IPS-NIHi7 (cell line): ENCODE results near the gene MARCKS.
A peak's percentile ranks its signal among the peaks of the same experiment; 100 is the strongest.

Experiments used
- DNase-seq: peaks from one replicate; pipeline ENCODE4 v3.0.0; 2012; ENCODE audit warnings: mixed read lengths; ENCODE audit errors: extremely low spot score

The MARCKS gene

DNA sequence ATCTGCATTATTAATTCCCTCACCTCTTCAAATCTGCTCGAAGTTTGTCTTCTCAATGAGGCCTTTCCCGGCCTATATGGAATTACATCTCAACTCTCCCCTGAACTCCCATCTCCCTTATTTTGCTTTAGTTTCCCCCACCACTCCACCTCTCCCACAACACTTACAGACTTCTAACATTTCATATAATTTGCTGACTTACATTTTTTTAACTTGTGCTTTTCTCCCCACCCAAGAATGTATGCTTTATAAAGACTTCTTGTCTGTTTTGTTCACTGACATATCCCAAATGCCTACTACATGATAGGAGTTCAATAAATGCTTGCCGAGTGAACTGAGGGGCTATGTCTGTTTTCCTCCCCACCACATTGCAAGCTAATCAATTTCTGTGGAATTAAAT is 3.9 kb upstream of the MARCKS start:
- no peak for DNase-seq

DNA sequence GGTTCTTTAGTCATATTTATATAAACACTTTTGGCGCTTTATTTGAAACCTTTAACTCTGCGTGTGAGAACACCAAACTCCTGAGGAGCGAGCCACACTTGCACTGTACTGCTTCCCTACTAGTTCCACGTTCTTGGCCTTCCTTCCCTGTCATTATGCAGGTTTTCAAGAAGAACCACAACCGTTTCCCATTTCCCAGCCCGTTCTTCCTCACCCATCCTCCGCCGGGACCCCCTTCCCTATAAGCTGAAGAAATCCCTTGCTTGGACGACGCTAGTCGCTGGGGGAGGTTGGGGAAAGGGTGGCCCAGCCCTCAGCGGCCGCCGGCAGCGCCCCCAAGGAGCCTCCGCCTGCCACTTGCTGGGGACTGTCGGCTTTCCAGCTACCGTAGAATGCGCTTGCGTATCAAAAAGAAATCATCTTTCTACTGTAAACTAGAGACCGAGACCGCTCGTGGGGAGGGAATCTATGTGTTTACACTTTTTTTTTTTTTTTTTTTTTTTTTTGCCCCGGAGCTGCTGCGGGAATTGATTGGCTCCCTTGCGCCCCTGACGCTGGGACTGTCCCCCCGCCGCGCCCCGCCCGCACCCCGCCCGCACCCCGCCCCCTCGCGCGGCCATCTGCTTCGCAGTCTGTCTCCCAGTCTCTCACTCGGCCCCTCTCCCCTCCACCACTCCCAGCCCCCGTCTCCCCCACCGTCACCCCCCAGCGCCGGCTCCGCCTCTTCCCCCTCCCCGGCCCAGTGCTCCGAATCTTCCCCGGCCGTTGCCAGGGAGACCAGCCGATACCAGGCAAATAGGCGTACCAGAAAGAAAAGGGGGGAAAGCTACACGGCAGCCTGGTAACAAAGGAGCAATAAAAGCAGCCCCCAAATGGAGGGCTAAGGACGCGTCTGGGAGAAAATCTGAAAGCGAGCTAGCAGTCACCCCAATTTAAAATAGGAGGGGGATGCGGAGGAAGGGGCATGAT is 2.3 kb upstream of the MARCKS start:
- DNase-seq, result peak; percentile 77

DNA sequence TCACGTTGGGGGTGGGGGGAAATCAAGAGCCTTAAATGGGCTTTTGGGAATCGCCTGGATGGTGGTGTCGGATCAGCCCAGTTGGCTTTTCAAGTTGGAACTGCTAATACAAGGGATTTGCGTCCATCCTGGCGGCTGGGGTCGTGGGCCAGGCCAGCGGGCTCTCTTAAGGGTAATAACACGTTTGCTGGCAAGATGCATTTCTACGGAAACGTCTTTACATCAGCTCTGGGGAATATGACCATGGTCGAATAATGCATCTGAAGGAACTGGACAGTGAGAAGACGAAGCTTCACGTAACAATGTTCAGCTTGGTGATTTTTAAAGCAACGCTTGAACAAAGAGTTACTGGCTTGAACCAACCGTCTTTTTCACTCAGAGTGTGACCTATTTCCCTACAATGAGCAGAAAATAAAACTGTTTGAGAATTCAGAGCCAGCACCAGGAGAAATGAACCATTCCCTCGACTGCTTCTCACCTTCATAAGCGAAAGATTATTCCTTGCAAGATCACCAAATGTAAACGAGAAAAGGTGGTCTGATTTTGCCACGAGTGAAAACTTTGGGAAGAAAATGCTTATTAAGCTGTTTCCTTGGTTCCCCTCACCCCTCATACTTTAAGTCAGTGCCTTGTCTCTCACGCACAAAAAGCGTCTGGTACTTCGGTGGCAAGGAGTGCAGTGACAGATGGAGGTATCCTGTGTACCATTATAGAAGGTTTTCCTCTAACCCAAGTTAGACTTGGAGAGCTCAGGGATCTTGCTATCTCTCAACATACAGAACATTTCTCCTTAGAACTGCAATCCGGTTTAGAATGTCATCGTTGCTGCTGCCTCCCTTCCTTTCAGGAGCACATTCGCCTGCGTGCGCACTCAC is 1.4 kb upstream of the MARCKS start:
- no peak for DNase-seq

DNA sequence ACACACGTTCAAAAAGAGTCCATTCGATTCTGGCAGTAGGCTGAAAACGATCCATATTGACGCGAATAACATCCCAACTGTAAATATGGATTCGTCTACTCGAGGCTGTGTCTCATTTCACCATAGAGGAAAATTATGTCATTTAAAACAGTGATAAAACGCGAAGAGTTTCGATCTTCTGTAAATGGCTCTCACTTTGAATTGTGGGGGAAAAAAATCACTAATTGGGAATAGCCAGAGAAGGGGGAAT is 845 bp upstream of the MARCKS start:
- no peak for DNase-seq

- DNase-seq, result peak; percentile 41
These were observed 673 bp downstream of the MARCKS start for GRCh38 chr6:113857556-113858479.

DNA sequence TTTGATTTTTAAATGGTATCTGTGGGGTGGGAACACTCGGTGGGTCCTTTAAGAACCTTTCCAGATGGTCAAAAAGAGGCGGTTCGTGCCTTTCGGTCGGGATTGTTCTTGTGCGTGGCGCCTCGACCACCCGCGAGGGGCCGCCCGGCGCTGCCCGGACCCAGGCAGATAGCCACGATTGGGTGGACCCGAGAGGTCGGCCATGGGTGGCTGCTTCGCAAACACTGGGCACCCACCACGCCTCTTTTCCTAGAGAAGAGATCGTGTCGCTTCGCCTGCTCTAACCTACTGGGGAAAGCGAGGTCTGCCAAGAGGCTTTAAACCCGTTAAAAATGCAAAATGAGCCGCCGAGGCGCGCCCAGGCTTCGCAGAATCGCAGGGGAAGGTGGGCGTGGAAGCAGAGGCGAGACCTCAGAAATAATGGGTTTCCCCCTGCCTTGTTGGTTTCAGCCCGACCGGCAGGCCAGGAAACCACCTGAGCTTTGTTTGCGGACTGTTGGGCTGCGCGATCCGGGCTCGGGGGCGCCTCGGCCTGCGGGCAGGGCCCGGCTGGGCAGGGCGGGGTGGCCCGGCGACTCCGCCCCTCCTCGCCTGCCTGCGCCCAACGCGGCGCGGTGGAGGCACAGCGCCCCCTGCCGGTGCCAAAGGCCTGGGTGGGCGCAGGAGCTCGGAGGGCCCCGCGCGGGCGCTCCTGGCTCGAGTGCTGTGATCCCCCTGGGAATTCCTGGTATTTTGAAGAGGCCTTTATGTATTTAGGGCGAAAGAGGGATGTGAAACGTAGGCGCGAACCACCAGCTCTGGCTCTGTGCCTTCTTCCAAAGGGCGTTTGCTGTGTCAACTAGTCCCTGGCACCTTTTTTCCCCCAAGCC is 1.6 kb downstream of the MARCKS start:
- DNase-seq, result peak; percentile 95

GRCh38 chr6:113859349-113860180 is 2.4 kb downstream of the MARCKS start:
- peak; percentile 15 for DNase-seq

DNA sequence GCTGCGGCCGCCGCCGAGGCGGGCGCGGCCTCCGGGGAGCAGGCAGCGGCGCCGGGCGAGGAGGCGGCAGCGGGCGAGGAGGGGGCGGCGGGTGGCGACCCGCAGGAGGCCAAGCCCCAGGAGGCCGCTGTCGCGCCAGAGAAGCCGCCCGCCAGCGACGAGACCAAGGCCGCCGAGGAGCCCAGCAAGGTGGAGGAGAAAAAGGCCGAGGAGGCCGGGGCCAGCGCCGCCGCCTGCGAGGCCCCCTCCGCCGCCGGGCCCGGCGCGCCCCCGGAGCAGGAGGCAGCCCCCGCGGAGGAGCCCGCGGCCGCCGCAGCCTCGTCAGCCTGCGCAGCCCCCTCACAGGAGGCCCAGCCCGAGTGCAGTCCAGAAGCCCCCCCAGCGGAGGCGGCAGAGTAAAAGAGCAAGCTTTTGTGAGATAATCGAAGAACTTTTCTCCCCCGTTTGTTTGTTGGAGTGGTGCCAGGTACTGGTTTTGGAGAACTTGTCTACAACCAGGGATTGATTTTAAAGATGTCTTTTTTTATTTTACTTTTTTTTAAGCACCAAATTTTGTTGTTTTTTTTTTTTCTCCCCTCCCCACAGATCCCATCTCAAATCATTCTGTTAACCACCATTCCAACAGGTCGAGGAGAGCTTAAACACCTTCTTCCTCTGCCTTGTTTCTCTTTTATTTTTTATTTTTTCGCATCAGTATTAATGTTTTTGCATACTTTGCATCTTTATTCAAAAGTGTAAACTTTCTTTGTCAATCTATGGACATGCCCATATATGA is 3.2 kb downstream of the MARCKS start:
- no peak for DNase-seq

- no peak for DNase-seq
These were observed 5.0 kb downstream of the MARCKS start for GRCh38 chr6:113862112-113862511.

- no peak for DNase-seq
These were observed 13.8 kb downstream of the MARCKS start for GRCh38 chr6:113870917-113871316.

DNA sequence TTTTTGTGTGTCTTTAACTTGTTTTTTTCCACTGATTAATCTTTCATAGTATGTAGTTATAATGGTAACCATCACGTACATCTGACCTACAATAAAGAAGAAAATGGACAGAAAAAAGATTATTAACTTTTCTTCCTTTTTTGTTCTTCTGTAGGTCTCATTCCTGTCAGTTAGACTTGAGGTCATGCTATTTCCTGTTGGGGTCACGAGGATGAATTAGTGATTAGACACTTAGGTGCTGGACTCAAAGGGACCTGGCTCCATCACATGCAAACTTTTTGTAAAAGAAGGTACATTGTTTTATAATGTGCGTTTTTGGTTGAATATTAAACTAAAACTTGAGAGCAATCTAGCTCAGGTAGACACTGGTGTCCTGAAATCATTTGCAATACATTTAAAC is 14.8 kb downstream of the MARCKS start:
- no peak for DNase-seq

- DNase-seq, result no peak
These were observed 16.0 kb downstream of the MARCKS start for GRCh38 chr6:113873043-113873667.

GRCh38 chr6:113875470-113875869 is 18.3 kb downstream of the MARCKS start:
- no peak for DNase-seq

DNA sequence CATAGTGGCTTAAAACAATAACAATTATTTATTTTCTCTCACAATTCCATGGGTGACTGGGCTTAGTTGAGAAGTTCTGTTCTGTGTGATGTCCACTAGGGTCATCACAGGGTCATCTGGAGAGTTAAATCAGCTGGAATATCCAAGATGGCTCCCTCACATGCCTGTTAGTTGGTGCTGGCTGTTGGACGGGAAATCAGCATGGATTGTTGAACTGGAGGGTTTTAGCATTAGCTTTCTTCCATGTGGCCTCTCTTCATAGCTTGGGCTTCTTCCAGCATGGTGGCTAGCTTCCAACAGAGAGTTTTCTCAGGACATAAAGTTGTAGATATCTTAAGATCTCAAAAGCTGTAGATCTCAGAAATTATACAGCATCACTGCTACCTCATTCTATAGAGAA is 19.6 kb downstream of the MARCKS start:
- no peak for DNase-seq

DNA sequence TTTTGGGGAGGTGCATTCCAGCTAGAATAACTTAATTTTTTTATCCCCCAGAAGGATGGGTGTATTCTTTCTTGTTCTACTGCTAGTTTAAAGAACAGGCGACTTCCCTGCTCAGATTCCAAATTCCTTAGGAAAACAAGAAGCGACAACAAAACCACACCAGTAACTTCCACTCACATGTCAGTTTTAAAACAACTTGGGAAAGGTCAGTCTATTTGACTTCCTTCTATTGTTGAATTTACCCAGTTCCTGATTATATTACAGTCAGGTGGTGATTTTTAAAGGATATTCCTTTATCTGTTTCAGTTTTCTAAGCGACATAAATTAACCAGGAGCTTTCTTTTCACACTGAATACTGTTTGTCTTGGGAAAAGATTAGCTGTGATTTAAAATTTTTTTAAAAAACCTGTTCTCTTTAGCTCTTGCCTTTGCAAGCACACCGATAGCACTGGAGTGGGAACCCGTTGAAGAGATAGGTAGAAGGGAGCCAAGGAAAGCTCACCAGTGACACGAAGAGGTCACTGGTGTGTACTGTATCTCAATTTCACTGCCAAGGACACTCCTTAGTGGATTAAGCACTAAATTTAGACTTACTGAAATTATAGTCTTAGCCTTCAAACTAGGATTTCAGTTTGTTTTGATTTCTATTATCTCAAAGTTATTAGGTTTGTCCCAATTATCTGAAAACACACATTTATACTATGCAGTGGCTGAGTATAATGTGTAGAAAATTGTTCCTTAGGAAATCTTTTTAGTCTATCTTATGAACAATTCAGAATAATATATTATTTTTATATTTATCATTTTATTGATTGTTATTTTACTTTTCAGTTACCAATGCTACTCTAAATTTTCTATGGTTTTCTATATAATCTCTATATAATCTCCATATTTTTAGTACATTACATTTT is 22.3 kb downstream of the MARCKS start:
- peak; percentile 70 for DNase-seq

DNA sequence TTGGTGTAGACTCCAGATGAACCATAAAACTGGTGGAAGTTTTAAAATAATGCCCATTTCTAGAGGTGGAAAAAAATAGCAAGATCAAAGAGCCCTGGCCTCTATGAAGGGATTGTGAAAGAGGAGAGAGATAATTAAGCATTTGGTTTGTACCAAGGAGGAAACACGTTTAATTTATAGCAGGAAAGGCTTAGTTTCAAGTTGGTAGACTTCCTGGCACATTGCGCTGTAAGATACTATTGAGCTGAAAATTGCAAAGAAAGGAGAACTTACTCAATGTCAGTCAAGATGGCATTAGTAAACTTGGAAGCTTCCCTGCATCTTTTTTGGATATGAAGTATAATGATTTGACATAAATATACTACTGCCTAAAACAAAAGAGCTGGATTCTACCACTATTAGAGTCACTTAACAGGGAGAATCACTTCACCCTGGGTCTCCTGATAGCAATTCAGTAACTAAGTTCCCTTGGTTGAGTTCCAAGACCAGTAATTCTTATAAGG is 24.4 kb downstream of the MARCKS start:
- no peak for DNase-seq

- no peak for DNase-seq
These were observed 25.3 kb downstream of the MARCKS start for GRCh38 chr6:113882336-113883022.
